Measurements from ENCODE around the gene STK32A. TPM values are rescaled to one million over a fixed set of nuclear protein-coding genes. Genes with fewer than 3 reads are reported as not detected.

STK32A gene
- total and polyA plus RNA-seq, 9 of the 15 experiments (the other 6 are each of a cell fraction or from before 2014, with no cell fraction given) = not detected

- Histone ChIP-seq H3K27me3 (ENCODE audit: control insufficient read depth in 2 of 2, insufficient read depth in 2 of 2, low read length in 2 of 2) (no peaks in the 10 kb centered on the region), H3K4me2 (ENCODE audit: insufficient read depth, low read length) (no peak overlapping the region), H3K9me3 (replicated peaks; ENCODE audit: control insufficient read depth, insufficient read depth, low read depth, low read length) (no peaks in the 10 kb centered on the region), H3K4me3 (no peak overlapping the region), H2AFZ (ENCODE audit: low read depth, low read length) (no peak overlapping the region), H3K36me3 (ENCODE audit: control insufficient read depth, insufficient read depth, low read length) (no peaks in the 10 kb centered on the region), H3K9ac (ENCODE audit: insufficient read depth in 1 of 2, low read depth in 2 of 2, low read length in 2 of 2) (no peak overlapping the region), H3K27ac (ENCODE audit: extremely low read depth, low read depth, low read length) (no peak overlapping the region), H3K9me1 (ENCODE audit: control insufficient read depth, insufficient read depth, low read length) (no peaks in the 10 kb centered on the region), H3K79me2 (ENCODE audit: control insufficient read depth, insufficient read depth, low read length) (no peaks in the 10 kb centered on the region), H4K20me1 (replicated peaks; ENCODE audit: control insufficient read depth, insufficient read depth, low read length) (no peaks in the 10 kb centered on the region), H3K4me1 (replicated peaks in 1 of 2; ENCODE audit: control insufficient read depth in 2 of 2, insufficient read depth in 2 of 2, low read length in 2 of 2) (no peaks in the 10 kb centered on the region)
- no peak for DNase-seq (ENCODE audit: extremely low read depth in 1 of 4, low spot score in 3 of 4)
- in situ Hi-C loops (cut with MboI) (no loop called here), intact Hi-C loops (cut with micrococcal nuclease) (no loop called here)
- TF ChIP-seq MYBL2 (IDR thresholded peaks at IDR 0.05; ENCODE audit: low read depth) = no peak
- no peak for TF ChIP-seq MYBL2 (CRISPR knock-in tag; IDR thresholded peaks at IDR 0.05; ENCODE audit: borderline replicate concordance)
- TF ChIP-seq ARHGAP35 (IDR thresholded peaks at IDR 0.05; ENCODE audit: partially characterized antibody) = no peak
- no peak for TF ChIP-seq HLTF (IDR thresholded peaks at IDR 0.05)
- no peak for TF ChIP-seq TARDBP (IDR thresholded peaks at IDR 0.05)
- no peak for TF ChIP-seq HOMEZ (CRISPR knock-in tag; IDR thresholded peaks at IDR 0.05)
- WGBS (ENCODE audit: insufficient coverage, low coverage, missing lambda C conversion rate) = 2% methylated on average over 14 of the region's 15 CpGs
- no peak for FAIRE-seq
- ChIA-PET POLR2A (no interaction called here), CTCF (ENCODE audit: low intra/inter-chr PET ratio) (no interaction called here)
- no peak for ATAC-seq
- no TSS peak for BruUV-seq (replicated peaks)
These were observed 169.1 kb downstream of the STK32A start for GRCh38 chr5:147403651-147404640.
